Measurements from ENCODE around the gene DAAM2.

GRCh38 chr6:39904946-39905639, 112.9 kb downstream of the DAAM2 start:
- TF ChIP-seq, protein P1, sequence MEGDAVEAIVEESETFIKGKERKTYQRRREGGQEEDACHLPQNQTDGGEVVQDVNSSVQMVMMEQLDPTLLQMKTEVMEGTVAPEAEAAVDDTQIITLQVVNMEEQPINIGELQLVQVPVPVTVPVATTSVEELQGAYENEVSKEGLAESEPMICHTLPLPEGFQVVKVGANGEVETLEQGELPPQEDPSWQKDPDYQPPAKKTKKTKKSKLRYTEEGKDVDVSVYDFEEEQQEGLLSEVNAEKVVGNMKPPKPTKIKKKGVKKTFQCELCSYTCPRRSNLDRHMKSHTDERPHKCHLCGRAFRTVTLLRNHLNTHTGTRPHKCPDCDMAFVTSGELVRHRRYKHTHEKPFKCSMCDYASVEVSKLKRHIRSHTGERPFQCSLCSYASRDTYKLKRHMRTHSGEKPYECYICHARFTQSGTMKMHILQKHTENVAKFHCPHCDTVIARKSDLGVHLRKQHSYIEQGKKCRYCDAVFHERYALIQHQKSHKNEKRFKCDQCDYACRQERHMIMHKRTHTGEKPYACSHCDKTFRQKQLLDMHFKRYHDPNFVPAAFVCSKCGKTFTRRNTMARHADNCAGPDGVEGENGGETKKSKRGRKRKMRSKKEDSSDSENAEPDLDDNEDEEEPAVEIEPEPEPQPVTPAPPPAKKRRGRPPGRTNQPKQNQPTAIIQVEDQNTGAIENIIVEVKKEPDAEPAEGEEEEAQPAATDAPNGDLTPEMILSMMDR (optimal IDR thresholded peaks at IDR 0.05 in 1 of 3, IDR thresholded peaks at IDR 0.05 in 1 of 3, conservative IDR thresholded peaks at IDR 0.05 in 1 of 3; ENCODE audit: extremely low read depth in 1 of 3, insufficient read depth in 2 of 3, low read length in 3 of 3), result no peak
- no peak for TF ChIP-seq EZH2 (IDR thresholded peaks at IDR 0.05; ENCODE audit: low read length)
